Body of pancreas (tissue), 4 donors: ENCODE results near the gene CETP.

Experiments
- POLR2A ChIP-seq, 3 donors: fragments of 450-650 bp; IDR thresholded peaks; one replicate each; pipeline ENCODE4 v1.6.1; 2016; ENCODE audit warnings: antibody characterized with exemption in 3 of 3, mild to moderate bottlenecking in 2 of 3
- TF ChIP-seq, protein P1 (sequence below), 7 experiments: fragments of 450-650 bp in 4 of 7; fragments of 200-600 bp in 3 of 7; sonication (generic) in 3 of 7; IDR thresholded peaks; one replicate each; pipeline ENCODE4 v1.5.1; 2016 to 2019; ENCODE audit warnings: antibody characterized with exemption in 7 of 7

DNA sequence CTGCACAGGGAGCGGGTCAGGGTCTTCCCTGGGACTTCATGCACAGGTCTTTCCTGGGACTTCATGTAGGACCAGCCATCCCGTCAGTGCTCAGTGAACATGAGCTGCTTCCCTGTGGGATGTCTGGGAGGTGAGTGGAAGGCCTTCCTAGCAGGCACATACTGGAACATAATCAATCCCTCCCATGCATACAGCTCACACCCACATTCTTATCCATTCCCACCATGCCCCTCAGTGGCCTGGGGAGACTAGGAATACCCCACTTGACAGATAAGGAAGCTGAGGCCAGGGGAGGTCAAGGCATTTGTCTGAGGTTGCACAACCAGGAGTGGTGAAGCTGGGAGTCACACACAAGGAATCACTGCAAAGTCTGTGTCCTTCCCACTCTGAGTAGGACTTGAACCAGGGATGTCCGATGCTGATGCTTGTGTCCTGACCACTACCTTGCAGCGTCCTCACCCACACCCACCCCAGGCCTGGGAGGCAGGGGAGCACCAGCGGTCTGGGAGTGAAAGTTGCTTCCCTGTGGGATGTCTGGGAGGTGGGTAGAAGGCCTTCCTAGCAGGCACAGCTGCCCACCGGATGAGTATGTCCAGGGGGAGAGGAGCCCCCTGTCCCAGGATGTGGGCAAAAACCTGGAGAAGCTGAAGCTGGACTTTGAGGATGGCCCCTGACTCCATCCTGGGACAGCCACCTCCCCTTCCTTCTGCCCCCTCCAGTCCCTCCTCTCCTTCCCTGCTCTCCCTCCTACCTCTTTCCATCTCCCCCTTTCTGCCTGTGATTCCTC, 26.6 kb downstream of the CETP start:
- TF ChIP-seq, protein P1, sequence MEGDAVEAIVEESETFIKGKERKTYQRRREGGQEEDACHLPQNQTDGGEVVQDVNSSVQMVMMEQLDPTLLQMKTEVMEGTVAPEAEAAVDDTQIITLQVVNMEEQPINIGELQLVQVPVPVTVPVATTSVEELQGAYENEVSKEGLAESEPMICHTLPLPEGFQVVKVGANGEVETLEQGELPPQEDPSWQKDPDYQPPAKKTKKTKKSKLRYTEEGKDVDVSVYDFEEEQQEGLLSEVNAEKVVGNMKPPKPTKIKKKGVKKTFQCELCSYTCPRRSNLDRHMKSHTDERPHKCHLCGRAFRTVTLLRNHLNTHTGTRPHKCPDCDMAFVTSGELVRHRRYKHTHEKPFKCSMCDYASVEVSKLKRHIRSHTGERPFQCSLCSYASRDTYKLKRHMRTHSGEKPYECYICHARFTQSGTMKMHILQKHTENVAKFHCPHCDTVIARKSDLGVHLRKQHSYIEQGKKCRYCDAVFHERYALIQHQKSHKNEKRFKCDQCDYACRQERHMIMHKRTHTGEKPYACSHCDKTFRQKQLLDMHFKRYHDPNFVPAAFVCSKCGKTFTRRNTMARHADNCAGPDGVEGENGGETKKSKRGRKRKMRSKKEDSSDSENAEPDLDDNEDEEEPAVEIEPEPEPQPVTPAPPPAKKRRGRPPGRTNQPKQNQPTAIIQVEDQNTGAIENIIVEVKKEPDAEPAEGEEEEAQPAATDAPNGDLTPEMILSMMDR (IDR thresholded peaks at IDR 0.05) = no peak
- no peak for TF ChIP-seq POLR2A (IDR thresholded peaks at IDR 0.05)
